Measurements from ENCODE around the gene ASIP. TPM values are rescaled to one million over a fixed set of nuclear protein-coding genes. Genes with fewer than 3 reads are reported as not detected.

The ASIP gene
- total and polyA plus RNA-seq, 2 experiments from 2014 or later, result not detected

DNA sequence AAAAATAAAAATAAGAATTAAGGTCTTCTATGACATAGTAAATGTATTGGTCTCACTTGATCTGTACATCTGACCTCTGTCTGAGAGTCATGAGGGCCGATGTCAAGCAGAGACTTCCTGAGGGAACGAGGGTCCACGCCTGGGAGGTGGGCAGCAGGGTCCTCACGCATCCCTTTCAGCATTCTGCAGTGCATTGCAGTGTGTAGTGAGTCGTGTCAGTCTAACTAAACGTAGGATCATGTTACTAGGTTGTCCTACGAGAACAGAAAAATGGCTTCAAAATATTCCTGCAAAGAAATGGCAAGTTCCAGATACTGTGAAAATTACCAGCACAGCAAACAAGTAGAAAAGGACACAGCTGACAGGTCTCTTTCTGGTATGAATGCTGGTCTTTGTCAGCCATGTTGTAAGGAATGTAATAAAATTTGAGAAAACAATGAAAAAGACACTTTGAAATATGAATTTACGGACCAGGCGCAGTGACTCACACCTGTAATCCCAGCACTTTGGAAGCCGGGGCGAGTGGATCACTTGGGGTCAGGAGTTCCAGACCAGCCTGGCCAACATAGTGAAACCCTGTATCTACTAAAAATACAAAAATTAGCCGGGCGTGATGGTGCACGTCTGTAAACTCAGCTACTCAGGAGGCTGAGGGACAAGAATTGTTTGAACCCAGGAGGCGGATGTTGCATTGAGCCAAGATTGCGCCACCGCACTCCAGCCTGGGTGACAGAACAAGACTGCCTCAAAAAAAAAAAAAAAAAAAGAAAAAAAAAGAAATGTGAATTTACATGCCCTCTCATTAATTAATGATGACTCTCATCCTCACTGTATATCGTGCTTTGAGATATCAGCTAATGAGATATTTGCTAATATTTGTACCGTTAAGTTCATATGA lies 64.4 kb downstream of the ASIP start (continued):
- TF ChIP-seq, protein P1, sequence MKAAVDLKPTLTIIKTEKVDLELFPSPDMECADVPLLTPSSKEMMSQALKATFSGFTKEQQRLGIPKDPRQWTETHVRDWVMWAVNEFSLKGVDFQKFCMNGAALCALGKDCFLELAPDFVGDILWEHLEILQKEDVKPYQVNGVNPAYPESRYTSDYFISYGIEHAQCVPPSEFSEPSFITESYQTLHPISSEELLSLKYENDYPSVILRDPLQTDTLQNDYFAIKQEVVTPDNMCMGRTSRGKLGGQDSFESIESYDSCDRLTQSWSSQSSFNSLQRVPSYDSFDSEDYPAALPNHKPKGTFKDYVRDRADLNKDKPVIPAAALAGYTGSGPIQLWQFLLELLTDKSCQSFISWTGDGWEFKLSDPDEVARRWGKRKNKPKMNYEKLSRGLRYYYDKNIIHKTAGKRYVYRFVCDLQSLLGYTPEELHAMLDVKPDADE (IDR thresholded peaks at IDR 0.05), result no peak
- TF ChIP-seq ZNF114 (CRISPR knock-in tag; IDR thresholded peaks at IDR 0.05) (no peak), ZNF331 (CRISPR knock-in tag; IDR thresholded peaks at IDR 0.05; ENCODE audit: low read depth) (no peak), POLR2AphosphoS5 (IDR thresholded peaks at IDR 0.05; ENCODE audit: low read depth) (no peak), STAT1 (IDR thresholded peaks at IDR 0.05; ENCODE audit: unreplicated experiment) (no peak)

DNA sequence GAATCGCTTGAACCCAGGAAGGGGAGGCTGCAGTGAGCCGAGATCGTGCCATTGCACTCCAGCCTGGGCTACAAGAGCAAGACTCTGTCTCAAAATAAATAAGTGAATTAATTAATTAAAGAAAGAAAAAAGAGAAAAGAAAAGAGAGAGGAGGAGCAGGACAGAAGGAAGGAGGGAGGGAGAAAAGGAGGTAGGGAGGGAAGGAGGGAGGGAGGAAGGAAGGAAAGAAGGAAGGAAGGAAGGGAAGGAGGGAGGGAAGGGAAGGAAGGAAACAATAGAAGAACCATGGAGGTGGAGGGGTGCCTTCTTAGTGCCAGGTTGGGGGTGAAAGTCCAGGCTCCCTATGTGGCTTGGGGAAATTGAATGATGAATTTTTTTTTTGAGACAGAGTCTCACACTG lies 68.5 kb downstream of the ASIP start:
- Histone ChIP-seq H4K20me1 (replicated peaks; ENCODE audit: insufficient read depth) (no peaks in the 10 kb centered on the region; the same call in 1 of the 2 replicates), H3K79me2 (replicated peaks; ENCODE audit: insufficient read depth) (no peaks in the 10 kb centered on the region), H3F3A (replicated peaks; ENCODE audit: low read depth) (no peaks in the 10 kb centered on the region), H3K27me3 (ENCODE audit: insufficient read depth) (peaks cover 9% of the 10 kb centered on the region), H3K4me1 (ENCODE audit: insufficient read depth) (no peaks in the 10 kb centered on the region), H3K4me3 (no peak overlapping the region), H3K4me2 (no peak overlapping the region), H3K27ac (ENCODE audit: low read depth) (no peak overlapping the region), H3K36me3 (ENCODE audit: insufficient read depth) (no peaks in the 10 kb centered on the region), H2AFZ (no peak overlapping the region), H3K9me2 (ENCODE audit: insufficient read depth) (no peaks in the 10 kb centered on the region)
- DNase-seq (ENCODE audit: low spot score), result no peak
- Mint-ChIP-seq H3K36me3 (ENCODE audit: low read depth) (no peaks in the 10 kb centered on the region), H3K4me1 (no peaks in the 10 kb centered on the region; the same call in 2 of the 3 replicates), H3K9me3 (no peaks in the 10 kb centered on the region), H3K4me3 (no peak overlapping the region), H3K27me3 (ENCODE audit: insufficient read depth, low read depth, poor library complexity) (peaks cover 10% of the 10 kb centered on the region), H3K27ac (no peak overlapping the region)
- no peak for ATAC-seq
- TF ChIP-seq CREB1 (CRISPR knock-in tag; IDR thresholded peaks at IDR 0.05; ENCODE audit: low read depth) (no peak), JUNB (IDR thresholded peaks at IDR 0.05; ENCODE audit: unreplicated experiment) (no peak), NANOG (IDR thresholded peaks at IDR 0.05; ENCODE audit: borderline replicate concordance) (no peak)
- TF ChIP-seq, protein P2, sequence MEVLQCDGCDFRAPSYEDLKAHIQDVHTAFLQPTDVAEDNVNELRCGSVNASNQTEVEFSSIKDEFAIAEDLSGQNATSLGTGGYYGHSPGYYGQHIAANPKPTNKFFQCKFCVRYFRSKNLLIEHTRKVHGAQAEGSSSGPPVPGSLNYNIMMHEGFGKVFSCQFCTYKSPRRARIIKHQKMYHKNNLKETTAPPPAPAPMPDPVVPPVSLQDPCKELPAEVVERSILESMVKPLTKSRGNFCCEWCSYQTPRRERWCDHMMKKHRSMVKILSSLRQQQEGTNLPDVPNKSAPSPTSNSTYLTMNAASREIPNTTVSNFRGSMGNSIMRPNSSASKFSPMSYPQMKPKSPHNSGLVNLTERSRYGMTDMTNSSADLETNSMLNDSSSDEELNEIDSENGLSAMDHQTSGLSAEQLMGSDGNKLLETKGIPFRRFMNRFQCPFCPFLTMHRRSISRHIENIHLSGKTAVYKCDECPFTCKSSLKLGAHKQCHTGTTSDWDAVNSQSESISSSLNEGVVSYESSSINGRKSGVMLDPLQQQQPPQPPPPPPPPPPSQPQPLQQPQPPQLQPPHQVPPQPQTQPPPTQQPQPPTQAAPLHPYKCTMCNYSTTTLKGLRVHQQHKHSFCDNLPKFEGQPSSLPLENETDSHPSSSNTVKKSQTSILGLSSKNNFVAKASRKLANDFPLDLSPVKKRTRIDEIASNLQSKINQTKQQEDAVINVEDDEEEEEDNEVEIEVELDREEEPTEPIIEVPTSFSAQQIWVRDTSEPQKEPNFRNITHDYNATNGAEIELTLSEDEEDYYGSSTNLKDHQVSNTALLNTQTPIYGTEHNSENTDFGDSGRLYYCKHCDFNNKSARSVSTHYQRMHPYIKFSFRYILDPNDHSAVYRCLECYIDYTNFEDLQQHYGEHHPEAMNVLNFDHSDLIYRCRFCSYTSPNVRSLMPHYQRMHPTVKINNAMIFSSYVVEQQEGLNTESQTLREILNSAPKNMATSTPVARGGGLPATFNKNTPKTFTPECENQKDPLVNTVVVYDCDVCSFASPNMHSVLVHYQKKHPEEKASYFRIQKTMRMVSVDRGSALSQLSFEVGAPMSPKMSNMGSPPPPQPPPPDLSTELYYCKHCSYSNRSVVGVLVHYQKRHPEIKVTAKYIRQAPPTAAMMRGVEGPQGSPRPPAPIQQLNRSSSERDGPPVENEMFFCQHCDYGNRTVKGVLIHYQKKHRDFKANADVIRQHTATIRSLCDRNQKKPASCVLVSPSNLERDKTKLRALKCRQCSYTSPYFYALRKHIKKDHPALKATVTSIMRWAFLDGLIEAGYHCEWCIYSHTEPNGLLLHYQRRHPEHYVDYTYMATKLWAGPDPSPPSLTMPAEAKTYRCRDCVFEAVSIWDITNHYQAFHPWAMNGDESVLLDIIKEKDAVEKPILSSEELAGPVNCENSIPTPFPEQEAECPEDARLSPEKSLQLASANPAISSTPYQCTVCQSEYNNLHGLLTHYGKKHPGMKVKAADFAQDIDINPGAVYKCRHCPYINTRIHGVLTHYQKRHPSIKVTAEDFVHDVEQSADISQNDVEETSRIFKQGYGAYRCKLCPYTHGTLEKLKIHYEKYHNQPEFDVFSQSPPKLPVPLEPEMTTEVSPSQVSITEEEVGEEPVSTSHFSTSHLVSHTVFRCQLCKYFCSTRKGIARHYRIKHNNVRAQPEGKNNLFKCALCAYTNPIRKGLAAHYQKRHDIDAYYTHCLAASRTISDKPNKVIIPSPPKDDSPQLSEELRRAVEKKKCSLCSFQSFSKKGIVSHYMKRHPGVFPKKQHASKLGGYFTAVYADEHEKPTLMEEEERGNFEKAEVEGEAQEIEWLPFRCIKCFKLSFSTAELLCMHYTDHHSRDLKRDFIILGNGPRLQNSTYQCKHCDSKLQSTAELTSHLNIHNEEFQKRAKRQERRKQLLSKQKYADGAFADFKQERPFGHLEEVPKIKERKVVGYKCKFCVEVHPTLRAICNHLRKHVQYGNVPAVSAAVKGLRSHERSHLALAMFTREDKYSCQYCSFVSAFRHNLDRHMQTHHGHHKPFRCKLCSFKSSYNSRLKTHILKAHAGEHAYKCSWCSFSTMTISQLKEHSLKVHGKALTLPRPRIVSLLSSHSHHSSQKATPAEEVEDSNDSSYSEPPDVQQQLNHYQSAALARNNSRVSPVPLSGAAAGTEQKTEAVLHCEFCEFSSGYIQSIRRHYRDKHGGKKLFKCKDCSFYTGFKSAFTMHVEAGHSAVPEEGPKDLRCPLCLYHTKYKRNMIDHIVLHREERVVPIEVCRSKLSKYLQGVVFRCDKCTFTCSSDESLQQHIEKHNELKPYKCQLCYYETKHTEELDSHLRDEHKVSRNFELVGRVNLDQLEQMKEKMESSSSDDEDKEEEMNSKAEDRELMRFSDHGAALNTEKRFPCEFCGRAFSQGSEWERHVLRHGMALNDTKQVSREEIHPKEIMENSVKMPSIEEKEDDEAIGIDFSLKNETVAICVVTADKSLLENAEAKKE (CRISPR knock-in tag; IDR thresholded peaks at IDR 0.05), result no peak
- TF ChIP-seq, protein P3, sequence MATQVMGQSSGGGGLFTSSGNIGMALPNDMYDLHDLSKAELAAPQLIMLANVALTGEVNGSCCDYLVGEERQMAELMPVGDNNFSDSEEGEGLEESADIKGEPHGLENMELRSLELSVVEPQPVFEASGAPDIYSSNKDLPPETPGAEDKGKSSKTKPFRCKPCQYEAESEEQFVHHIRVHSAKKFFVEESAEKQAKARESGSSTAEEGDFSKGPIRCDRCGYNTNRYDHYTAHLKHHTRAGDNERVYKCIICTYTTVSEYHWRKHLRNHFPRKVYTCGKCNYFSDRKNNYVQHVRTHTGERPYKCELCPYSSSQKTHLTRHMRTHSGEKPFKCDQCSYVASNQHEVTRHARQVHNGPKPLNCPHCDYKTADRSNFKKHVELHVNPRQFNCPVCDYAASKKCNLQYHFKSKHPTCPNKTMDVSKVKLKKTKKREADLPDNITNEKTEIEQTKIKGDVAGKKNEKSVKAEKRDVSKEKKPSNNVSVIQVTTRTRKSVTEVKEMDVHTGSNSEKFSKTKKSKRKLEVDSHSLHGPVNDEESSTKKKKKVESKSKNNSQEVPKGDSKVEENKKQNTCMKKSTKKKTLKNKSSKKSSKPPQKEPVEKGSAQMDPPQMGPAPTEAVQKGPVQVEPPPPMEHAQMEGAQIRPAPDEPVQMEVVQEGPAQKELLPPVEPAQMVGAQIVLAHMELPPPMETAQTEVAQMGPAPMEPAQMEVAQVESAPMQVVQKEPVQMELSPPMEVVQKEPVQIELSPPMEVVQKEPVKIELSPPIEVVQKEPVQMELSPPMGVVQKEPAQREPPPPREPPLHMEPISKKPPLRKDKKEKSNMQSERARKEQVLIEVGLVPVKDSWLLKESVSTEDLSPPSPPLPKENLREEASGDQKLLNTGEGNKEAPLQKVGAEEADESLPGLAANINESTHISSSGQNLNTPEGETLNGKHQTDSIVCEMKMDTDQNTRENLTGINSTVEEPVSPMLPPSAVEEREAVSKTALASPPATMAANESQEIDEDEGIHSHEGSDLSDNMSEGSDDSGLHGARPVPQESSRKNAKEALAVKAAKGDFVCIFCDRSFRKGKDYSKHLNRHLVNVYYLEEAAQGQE (IDR thresholded peaks at IDR 0.05; ENCODE audit: unreplicated experiment), result no peak

All from GM23338 (cell line).